ENCODE measurements around the gene ZMYND10. TPM values are rescaled to one million over a fixed set of nuclear protein-coding genes. Genes with fewer than 3 reads are reported as not detected.

Gene ZMYND10
- total RNA-seq, 1 donor from 2014 or later, result 0.39 TPM

- Mint-ChIP-seq H3K36me3 (ENCODE audit: low read depth, unreplicated experiment) (no peaks in the 10 kb centered on the region), H3K27me3 (ENCODE audit: low read depth, unreplicated experiment) (peaks cover 25% of the 10 kb centered on the region), H3K9me3 (ENCODE audit: unreplicated experiment) (no peaks in the 10 kb centered on the region), H3K27ac (ENCODE audit: unreplicated experiment) (no peak overlapping the region), H3K4me3 (ENCODE audit: unreplicated experiment) (no peak overlapping the region), H3K4me1 (ENCODE audit: low read depth, unreplicated experiment) (peaks cover 8% of the 10 kb centered on the region)
- TF ChIP-seq CTCF (IDR thresholded peaks at IDR 0.05; ENCODE audit: insufficient read depth, low read depth, low read length) (no peak), EZH2 (IDR thresholded peaks at IDR 0.05; ENCODE audit: insufficient read depth, low read length) (no peak)
- no peak for DNase-seq (ENCODE audit: low read depth)
- H3K4me2 ChIP-seq (ENCODE audit: low read length), result no peak overlapping the region
- no peaks in the 10 kb centered on the region for H3K4me1 ChIP-seq (ENCODE audit: insufficient read depth, low read length)
- H3K9me3 ChIP-seq (ENCODE audit: insufficient read depth, low read depth, low read length), result no peaks in the 10 kb centered on the region
- H3K27me3 ChIP-seq (ENCODE audit: insufficient read depth, low read length), result peaks cover 4% of the 10 kb centered on the region
- no peaks in the 10 kb centered on the region for H4K20me1 ChIP-seq (ENCODE audit: insufficient read depth, low read length)
- no peaks in the 10 kb centered on the region for H3K36me3 ChIP-seq (ENCODE audit: insufficient read depth, low read length)
- H3K27ac ChIP-seq (ENCODE audit: low read depth, low read length), result no peak overlapping the region
- H3K4me3 ChIP-seq (ENCODE audit: insufficient read depth, low read depth, low read length), result no peak overlapping the region
- H3K9ac ChIP-seq (ENCODE audit: low read length), result no peak overlapping the region
- no peaks in the 10 kb centered on the region for H3K79me2 ChIP-seq (ENCODE audit: insufficient read depth, low read length)
- no peak for FAIRE-seq
- no peak overlapping the region for H2AFZ ChIP-seq (ENCODE audit: low read depth, low read length)
These were observed 29.9 kb upstream of the ZMYND10 start for GRCh38 chr3:50375258-50375931.

DNA sequence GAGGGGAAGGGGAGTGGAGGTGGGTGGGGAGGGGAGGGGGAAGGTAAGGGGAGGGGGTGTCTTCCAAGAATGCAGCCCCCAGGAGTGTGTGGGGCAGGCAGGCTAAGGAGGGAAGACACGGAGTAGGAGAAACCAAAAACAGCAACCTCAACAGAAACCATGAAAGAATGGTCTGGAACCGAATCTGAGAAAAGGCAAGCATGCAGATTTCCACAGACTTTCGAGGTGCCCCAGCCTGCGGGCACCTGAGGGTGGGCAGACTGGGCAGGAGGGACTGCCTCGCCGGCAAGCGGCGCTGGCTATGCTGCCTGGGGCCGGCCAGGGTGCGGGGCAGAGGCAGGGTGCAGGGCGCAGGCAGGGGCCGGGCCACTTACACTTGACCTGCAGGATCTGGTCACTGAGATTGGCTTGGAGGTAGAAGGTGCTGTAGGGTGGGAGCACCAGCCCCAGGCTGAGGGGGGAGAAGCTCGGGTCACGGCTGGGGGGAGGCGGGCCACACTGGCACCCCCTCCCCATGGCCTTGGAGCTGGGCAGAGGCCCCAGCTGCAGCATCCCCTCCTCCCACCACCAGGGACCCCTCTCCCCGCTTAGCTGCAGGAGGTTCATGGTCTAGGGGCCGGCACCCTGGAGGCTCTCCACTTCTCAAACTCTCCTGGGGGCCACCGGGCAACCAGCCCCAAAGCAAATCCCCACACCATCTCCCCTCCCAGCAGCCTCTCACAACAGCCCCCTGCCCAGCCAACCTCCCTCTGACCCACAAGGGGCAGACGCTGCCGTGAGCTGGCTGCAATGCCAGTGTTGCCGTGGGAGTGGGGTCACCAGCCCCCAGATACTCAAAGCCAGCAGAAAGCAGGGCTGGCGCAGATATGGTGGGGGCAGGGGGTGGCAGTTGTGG, 29.1 kb upstream of the ZMYND10 start:
- TF ChIP-seq CTCF (IDR thresholded peaks at IDR 0.05; ENCODE audit: insufficient read depth, low read depth, low read length) (no peak), EZH2 (IDR thresholded peaks at IDR 0.05; ENCODE audit: insufficient read depth, low read length) (no peak)

More for the DNA sequence above, 29.1 kb upstream of the ZMYND10 start:
- no peak for DNase-seq (ENCODE audit: low read depth)
- H3K9ac ChIP-seq (ENCODE audit: low read length), result no peak overlapping the region
- no peaks in the 10 kb centered on the region for H3K4me1 ChIP-seq (ENCODE audit: insufficient read depth, low read length)
- peaks cover 4% of the 10 kb centered on the region for H3K27me3 ChIP-seq (ENCODE audit: insufficient read depth, low read length)
- no peaks in the 10 kb centered on the region for H3K9me3 Mint-ChIP-seq (ENCODE audit: unreplicated experiment)
- no peak overlapping the region for H3K4me3 ChIP-seq (ENCODE audit: insufficient read depth, low read depth, low read length)
- no peak for FAIRE-seq
- no peaks in the 10 kb centered on the region for H3K36me3 Mint-ChIP-seq (ENCODE audit: low read depth, unreplicated experiment)
- no peaks in the 10 kb centered on the region for H3K79me2 ChIP-seq (ENCODE audit: insufficient read depth, low read length)
- no peaks in the 10 kb centered on the region for H3K36me3 ChIP-seq (ENCODE audit: insufficient read depth, low read length)
- H3K27ac Mint-ChIP-seq (ENCODE audit: unreplicated experiment), result no peak overlapping the region
- H3K4me1 Mint-ChIP-seq (ENCODE audit: low read depth, unreplicated experiment), result peaks cover 8% of the 10 kb centered on the region
- H3K27ac ChIP-seq (ENCODE audit: low read depth, low read length), result no peak overlapping the region
- H3K9me3 ChIP-seq (ENCODE audit: insufficient read depth, low read depth, low read length), result no peaks in the 10 kb centered on the region
- H3K4me3 Mint-ChIP-seq (ENCODE audit: unreplicated experiment), result no peak overlapping the region
- H3K4me2 ChIP-seq (ENCODE audit: low read length), result no peak overlapping the region
- peaks cover 18% of the 10 kb centered on the region for H3K27me3 Mint-ChIP-seq (ENCODE audit: low read depth, unreplicated experiment)
- no peak overlapping the region for H2AFZ ChIP-seq (ENCODE audit: low read depth, low read length)
- H4K20me1 ChIP-seq (ENCODE audit: insufficient read depth, low read length), result no peaks in the 10 kb centered on the region

Data from astrocyte (in vitro differentiated cells and primary cell).